MM.1S (cell line): ENCODE results near the gene DIRAS3.

Experiments used
- CTCF ChIP-seq: fragments of 300-600 bp; sonication (generic); IDR thresholded peaks from 2 replicates; pipeline ENCODE4 v1.5.1; 2016; ENCODE audit warnings: antibody characterized with exemption, low read length, mixed read lengths
- EZH2 ChIP-seq: fragments of 300-600 bp; sonication (generic); optimal IDR thresholded peaks from 2 replicates; pipeline ENCODE3; 2017; ENCODE audit warnings: low read depth, mild to moderate bottlenecking, antibody characterized with exemption, low read length, mixed read lengths
- EZH2phosphoT487 ChIP-seq: fragments of 300-600 bp; sonication (generic); IDR thresholded peaks from 2 replicates; pipeline ENCODE4 v1.6.1; 2018; ENCODE audit warnings: antibody characterized with exemption, low read length

GRCh38 chr1:68087184-68087583 lies 36.8 kb upstream of the DIRAS3 start:
- no peak for TF ChIP-seq EZH2
- TF ChIP-seq CTCF: no peak
- no peak for TF ChIP-seq EZH2phosphoT487
